PFSK-1 (cell line): ENCODE results near the gene EVI5.

Experiments
- FOXP2 ChIP-seq: optimal IDR thresholded peaks from 2 replicates; pipeline ENCODE3; 2011; ENCODE audit warnings: borderline replicate concordance, control low read depth, inconsistent platforms; ENCODE audit not compliant: insufficient read depth; ENCODE audit errors: extremely low read length, extremely low read depth
- POLR2AphosphoS5 ChIP-seq: IDR thresholded peaks from 2 replicates; pipeline ENCODE4 v1.6.1; 2012; ENCODE audit warnings: low read depth, mild to moderate bottlenecking, control low read depth, low read length, moderate library complexity
- REST ChIP-seq, 2 experiments: IDR thresholded peaks; 2 replicates each; pipeline versions ENCODE4 v1.6.1 to v1.8.0; 2011 to 2012; ENCODE audit warnings: low read depth in 2 of 2, low read length in 2 of 2, control low read depth in 1 of 2, inconsistent platforms in 1 of 2, mild to moderate bottlenecking in 1 of 2, moderate library complexity in 1 of 2; ENCODE audit not compliant: insufficient read depth in 1 of 2
- SIN3A ChIP-seq: IDR thresholded peaks from 2 replicates; pipeline ENCODE4 v1.6.1; 2012; ENCODE audit warnings: mild to moderate bottlenecking, low read length, moderate library complexity, borderline replicate concordance; ENCODE audit not compliant: insufficient read depth
- TAF1 ChIP-seq: IDR thresholded peaks from 2 replicates; pipeline ENCODE4 v1.6.1; 2012; ENCODE audit warnings: low read length, control low read depth, borderline replicate concordance; ENCODE audit not compliant: insufficient read depth

The EVI5 gene

GRCh38 chr1:92764116-92764515 lies 20.8 kb downstream of the EVI5 start:
- TF ChIP-seq TAF1 (no peak), FOXP2 (no peak), SIN3A (no peak), REST (IDR thresholded peaks at IDR 0.05; ENCODE audit: insufficient read depth in 1 of 2, low read depth in 2 of 2, low read length in 2 of 2) (no peak), POLR2AphosphoS5 (no peak)

DNA sequence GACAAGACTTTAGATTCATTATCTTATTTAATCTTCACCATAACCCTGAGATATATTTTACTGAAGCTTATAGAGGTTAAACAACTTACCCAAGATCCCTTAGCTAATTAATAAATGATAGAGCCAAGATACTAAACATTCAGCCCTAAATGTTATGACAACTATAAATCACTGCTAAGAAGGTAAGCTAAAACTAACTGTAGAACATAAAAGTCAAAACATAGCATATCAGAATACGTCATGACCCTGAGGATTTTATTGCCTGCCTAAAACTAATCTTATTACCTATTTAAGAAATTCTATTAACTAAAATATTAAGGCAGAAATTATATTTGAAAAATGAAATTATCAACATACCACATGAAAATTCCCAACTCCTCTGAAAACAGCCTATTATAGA lies 22.6 kb downstream of the EVI5 start:
- TF ChIP-seq POLR2AphosphoS5 (no peak), SIN3A (no peak), REST (IDR thresholded peaks at IDR 0.05; ENCODE audit: insufficient read depth in 1 of 2, low read depth in 2 of 2, low read length in 2 of 2) (no peak), FOXP2 (no peak), TAF1 (no peak)

DNA sequence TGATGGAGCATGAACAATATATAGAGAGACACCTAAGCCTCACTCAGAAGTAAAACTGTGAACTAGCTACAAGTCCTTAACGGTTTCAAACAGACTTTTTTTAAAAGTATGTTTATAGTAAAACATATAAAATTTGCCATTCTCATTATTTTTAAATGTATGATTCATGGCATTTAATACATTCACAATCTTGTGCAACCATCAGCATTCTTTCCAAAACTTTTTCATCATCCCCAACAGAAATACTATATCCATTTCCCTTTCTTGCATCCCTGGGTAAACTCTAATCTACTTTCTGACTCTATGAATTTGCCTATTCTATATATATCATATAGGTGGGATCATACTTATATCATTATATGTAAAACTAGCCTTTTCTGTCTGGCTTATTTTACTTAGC lies 25.5 kb downstream of the EVI5 start:
- TF ChIP-seq SIN3A = no peak
- TF ChIP-seq POLR2AphosphoS5 = no peak
- no peak for TF ChIP-seq TAF1
- TF ChIP-seq REST (IDR thresholded peaks at IDR 0.05; ENCODE audit: insufficient read depth in 1 of 2, low read depth in 2 of 2, low read length in 2 of 2) = no peak
- no peak for TF ChIP-seq FOXP2

- no peak for TF ChIP-seq REST (IDR thresholded peaks at IDR 0.05; ENCODE audit: insufficient read depth in 1 of 2, low read depth in 2 of 2, low read length in 2 of 2)
- no peak for TF ChIP-seq TAF1
Measured at GRCh38 chr1:92756537-92756936, 28.4 kb downstream of the EVI5 start.
